Stimulated activated CD4-positive, alpha-beta T cell treated with anti-CD3 and anti-CD28 coated beads, Interleukin-1b, Interleukin-23, amount 100 ng/mL, for 48 hours (primary cell): ENCODE results near the gene CERS6.

Experiments used
- DNase-seq: peaks from one replicate; pipeline ENCODE4 v3.0.0-alpha.2; 2020

CERS6 gene

GRCh38 chr2:168538133-168538532, 82.1 kb downstream of the CERS6 start:
- no peak for DNase-seq

GRCh38 chr2:168538534-168538933, 82.5 kb downstream of the CERS6 start:
- no peak for DNase-seq

DNA sequence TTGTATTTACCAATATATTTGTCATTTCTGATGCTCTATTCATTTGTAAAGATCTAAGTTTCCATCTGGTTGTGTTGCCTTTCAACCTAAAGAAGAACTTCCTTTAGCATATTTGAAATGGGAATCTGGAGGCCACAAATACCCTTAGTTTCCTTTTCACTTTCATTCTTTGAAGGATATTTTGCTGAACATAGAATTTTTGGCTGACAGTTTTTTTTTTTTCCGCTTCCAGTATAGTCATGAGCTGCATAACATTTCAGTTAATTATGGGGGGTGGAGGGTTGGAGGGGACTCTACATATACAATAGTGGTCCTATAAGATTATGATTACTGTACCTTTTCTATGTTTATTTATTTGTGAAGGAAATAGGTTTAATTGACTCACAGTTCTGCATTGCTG, 83.9 kb downstream of the CERS6 start:
- no peak for DNase-seq

GRCh38 chr2:168541858-168542257, 85.8 kb downstream of the CERS6 start:
- no peak for DNase-seq

- no peak for DNase-seq
Measured at GRCh38 chr2:168543037-168543436, 87.0 kb downstream of the CERS6 start.

DNA sequence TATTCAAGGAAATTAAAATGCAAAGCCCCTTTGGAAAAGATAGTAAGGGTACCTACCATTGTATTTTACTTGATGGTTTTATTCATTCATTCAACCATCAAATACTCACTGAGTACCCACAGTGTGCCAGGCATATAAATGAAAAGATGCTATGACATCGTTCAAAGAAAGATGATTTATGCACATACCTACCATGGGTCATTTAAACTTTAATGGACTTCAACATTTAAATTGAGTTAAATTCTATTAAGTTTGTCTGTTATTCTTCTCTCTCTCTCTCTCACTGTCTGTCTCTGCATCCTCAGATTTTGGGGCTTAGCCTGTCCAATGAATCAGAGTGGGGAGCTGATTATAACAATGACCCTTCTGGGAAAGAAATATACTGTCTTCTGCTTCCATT, 87.9 kb downstream of the CERS6 start:
- DNase-seq, result no peak

GRCh38 chr2:168545439-168546082, 89.5 kb downstream of the CERS6 start:
- no peak for DNase-seq

GRCh38 chr2:168550670-168551069, 94.6 kb downstream of the CERS6 start:
- no peak for DNase-seq

DNA sequence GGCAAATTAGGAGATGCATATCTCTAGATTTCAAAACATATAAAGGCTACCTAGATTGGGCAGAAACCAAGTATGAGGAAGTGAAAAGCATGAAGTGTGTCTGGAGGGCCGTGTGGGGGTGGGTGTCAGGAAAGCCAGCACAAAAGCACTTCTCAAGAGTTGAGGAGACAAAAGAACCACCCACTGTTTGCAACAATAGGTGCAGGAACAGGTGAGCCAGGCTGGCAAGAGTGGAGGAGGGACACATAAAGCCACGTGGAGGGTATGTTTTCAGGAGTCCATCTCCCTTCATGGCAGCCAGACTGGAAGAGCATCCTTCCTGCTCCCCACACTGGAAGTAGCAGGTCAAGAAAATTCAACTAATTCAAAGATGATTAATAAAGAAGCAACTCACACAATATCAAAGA, 96.4 kb downstream of the CERS6 start:
- no peak for DNase-seq

DNA sequence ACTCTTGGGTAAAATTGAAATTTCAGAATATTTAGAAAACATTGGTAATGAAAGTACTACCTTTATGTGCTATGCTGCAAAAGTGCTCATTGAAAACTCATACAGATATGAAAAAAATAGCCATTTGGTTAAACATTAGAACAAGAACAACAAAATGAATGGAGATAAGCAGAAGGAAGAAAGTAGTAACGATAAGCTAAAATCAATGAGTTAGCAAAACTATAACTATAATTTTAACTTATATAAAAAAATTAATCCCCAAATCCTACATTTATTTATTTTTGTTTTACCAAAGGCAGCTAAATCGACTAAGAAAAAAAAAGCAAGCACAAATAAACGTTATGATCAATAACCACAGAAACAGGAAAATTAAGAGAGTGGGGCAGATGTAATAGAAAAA, 99.2 kb downstream of the CERS6 start:
- DNase-seq, result no peak

GRCh38 chr2:168559187-168559586, 103.1 kb downstream of the CERS6 start:
- DNase-seq, result no peak

DNA sequence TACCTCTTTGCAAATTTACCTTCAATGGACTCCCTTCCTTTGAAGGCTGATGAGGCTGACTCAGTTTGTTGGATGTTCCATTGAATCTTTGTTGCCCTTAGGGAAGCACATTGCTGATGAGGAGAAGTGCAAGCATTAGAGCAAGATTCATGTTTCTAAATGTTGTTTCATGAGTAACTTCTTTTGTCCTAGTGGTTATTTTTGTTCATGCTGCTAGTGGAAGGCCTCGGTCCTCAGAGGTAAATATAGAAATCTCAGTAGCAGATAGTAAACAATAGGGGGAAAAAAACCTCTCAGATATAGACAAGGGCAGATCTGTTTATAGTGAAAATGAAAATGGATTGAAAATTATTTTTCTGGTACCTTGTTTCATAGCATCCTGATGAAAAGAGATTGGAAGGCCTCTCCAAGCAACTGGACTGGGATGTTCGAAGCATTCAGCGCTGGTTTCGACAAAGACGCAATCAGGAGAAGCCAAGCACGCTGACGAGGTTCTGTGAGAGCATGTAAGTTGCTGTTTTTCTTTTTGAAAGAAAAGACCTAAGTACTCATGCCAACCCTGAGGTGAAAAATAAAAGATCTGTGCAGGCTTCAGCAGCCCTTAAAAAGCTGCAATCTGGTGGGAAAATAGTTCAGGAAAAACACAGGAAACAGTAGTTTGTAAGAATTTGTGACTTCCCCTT, 104.9 kb downstream of the CERS6 start:
- no peak for DNase-seq

DNA sequence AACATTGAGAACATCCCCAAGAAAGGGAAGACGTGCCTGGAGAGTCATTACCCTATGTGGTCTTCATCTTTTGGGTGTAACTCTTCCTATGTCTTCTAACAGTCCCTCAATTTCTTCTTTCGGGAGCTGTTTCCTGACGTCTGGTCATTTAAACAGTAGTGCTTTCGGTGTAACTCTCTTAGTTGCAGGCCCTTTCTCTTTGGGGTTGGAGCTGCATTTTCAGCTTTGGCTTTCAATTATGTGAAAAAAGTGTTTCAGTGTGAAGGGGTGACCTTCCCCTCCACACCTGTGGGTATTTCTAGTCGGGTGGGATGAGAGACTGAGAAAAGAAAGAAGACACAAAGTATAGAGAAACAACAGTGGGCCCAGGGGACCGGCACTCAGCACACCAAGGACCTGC, 105.9 kb downstream of the CERS6 start:
- no peak for DNase-seq

- DNase-seq, result no peak
Measured at GRCh38 chr2:168562971-168563370, 106.9 kb downstream of the CERS6 start.

DNA sequence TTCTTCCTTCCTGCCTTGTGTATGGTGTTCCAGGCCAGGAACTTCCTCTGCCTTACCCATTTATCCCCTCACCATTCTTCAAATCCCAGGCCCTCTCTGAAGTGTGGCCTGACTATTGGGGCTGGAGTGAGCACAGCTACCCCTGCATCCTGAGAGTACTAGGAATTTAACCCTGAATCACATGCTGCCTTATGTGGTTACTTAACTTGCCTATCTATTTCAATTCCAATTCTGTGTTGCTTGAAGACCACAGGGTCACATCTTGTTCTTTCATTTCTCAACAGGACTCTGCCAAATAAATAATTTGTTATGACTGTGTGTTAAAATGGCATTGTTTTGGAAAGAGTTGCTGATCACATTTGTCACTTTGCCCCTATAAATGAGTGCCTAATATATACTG, 108.6 kb downstream of the CERS6 start:
- no peak for DNase-seq

GRCh38 chr2:168565112-168565511, 109.0 kb downstream of the CERS6 start:
- DNase-seq, result peak; percentile 24

DNA sequence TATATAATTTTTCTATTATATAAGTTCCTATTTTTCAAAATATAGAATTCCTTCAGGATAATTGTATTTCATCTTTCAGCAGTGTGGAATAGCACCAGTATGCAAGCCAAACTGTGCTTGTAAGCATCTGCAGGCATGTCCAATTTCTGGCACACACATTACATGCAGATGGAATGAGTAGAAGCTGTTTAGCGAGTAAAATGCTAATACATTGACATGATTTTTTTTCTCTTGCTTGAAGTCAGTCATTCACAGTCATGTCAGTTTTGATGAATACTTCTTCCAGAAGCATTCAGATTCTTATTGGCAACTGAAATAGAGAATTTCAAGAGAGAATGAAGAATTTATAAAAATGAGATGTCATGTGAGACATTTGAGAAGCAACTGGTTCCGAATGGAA, 109.4 kb downstream of the CERS6 start:
- DNase-seq, result no peak

GRCh38 chr2:168566974-168567665, 111.0 kb downstream of the CERS6 start:
- DNase-seq, result no peak

GRCh38 chr2:168567836-168568235, 111.8 kb downstream of the CERS6 start:
- DNase-seq, result no peak

- DNase-seq, result no peak
Measured at GRCh38 chr2:168568476-168569267, 112.6 kb downstream of the CERS6 start.

DNA sequence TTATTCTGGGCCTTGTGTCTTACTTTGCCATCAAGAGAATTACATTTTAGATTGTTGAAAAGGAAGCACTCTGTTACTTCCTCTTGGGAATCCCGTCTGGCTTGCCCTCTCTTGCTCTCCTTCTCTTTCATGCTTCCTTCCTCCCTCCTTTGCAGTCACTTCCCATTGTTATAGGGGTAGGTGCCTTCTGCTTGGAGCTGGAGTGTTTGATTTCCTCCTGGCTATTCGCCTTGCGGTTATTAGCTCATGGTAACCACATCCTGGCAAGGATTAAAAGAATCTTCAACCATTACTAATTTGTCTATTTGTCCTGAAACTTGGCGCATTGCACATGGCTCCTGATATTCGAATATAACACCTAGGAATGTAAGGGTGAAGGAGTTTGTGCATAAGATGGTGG, 115.0 kb downstream of the CERS6 start:
- no peak for DNase-seq

- DNase-seq, result no peak
Measured at GRCh38 chr2:168573128-168573903, 117.2 kb downstream of the CERS6 start.
